ENCODE data around the gene OR52M1. TPM values are rescaled to one million over a fixed set of nuclear protein-coding genes. Genes with fewer than 3 reads are reported as not detected.

The OR52M1 gene
- total RNA-seq, 1 experiment from 2014 or later: not detected

GRCh38 chr11:4551346-4551979 is 6.5 kb downstream of the OR52M1 start:
- Histone ChIP-seq H3K36me3 (no peaks in the 10 kb centered on the region), H3K4me3 (no peak overlapping the region), H3K27me3 (no peaks in the 10 kb centered on the region), H3K9me3 (no peaks in the 10 kb centered on the region)
- DNase-seq: no peak

- H3K27me3 ChIP-seq: no peaks in the 10 kb centered on the region
- no peak overlapping the region for H3K4me3 ChIP-seq
- DNase-seq: no peak
- H3K9me3 ChIP-seq: no peaks in the 10 kb centered on the region
- no peaks in the 10 kb centered on the region for H3K36me3 ChIP-seq
These were observed 14.8 kb downstream of the OR52M1 start for GRCh38 chr11:4559527-4560440.

DNA sequence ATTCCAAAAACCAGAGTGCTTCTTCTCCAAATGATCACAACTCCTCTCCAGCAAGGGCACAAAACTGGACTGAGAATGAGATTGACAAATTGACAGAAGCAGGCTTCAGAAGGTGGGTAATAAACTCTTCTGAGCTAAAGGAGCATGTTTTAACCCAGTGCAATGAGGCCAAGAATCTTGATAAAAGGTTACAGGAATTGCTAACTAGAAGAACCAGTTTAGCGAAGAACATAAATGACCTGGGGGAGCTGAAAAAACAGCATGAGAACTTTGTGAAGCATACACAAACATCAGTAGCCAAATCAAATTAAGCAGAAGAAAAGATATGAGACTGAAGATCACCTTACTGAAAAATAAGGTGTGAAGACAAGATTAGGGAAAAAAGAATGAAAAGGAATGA is 15.5 kb downstream of the OR52M1 start:
- no peaks in the 10 kb centered on the region for H3K9me3 ChIP-seq
- H3K36me3 ChIP-seq: no peaks in the 10 kb centered on the region
- no peaks in the 10 kb centered on the region for H3K27me3 ChIP-seq
- H3K4me3 ChIP-seq: no peak overlapping the region
- no peak for DNase-seq

- no peaks in the 10 kb centered on the region for H3K27me3 ChIP-seq
- H3K36me3 ChIP-seq: no peaks in the 10 kb centered on the region
- H3K9me3 ChIP-seq: no peaks in the 10 kb centered on the region
- H3K4me3 ChIP-seq: no peak overlapping the region
- DNase-seq: no peak
These were observed 20.4 kb downstream of the OR52M1 start for GRCh38 chr11:4565371-4565770.

GRCh38 chr11:4569075-4569474 is 24.1 kb downstream of the OR52M1 start:
- no peaks in the 10 kb centered on the region for H3K27me3 ChIP-seq
- H3K4me3 ChIP-seq: no peak overlapping the region
- no peaks in the 10 kb centered on the region for H3K36me3 ChIP-seq
- H3K9me3 ChIP-seq: no peaks in the 10 kb centered on the region
- DNase-seq: no peak

DNA sequence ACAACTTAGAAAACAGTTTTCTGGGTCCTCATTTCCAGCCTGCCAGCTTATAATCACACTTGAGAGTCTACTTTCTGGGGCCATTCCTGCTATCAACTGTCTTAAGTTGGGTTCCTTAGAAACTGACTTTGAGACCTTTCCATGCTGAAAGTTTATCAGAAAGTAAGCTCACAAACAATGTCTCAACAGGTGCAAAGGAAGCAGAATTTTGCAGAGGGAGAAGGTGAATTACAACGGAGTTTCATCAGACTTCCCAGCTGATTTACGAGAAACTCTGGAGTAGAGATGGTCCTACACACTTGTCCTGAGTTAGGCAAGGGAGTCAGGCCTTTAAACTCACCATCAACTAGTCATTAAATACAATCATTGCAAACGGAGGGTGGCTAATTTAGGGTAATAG is 31.9 kb downstream of the OR52M1 start:
- H3K36me3 ChIP-seq: no peaks in the 10 kb centered on the region
- no peak overlapping the region for H3K4me3 ChIP-seq
- H3K9me3 ChIP-seq: no peaks in the 10 kb centered on the region
- no peaks in the 10 kb centered on the region for H3K27me3 ChIP-seq
- DNase-seq: no peak

GRCh38 chr11:4577761-4578160 is 32.8 kb downstream of the OR52M1 start:
- Histone ChIP-seq H3K27me3 (no peaks in the 10 kb centered on the region), H3K9me3 (no peaks in the 10 kb centered on the region), H3K36me3 (no peaks in the 10 kb centered on the region), H3K4me3 (no peak overlapping the region)
- DNase-seq: no peak

DNA sequence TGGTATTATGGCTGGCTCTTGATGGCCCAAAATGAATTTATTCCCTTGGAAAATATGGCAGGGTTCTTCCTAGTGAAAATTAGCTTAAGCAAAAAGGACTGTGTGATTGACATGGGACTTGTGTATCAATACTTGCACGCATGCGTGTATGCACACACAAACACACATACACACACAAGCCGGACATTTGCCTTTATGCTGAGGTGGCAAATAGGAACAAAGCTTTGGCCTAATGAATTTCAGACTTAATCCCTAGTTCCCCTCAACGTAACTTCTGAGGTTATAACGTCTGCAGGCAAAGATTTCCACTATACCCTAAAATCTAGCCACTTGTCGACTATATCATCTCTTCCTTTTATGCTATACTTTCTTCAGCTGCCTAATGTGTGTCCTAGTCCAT is 33.6 kb downstream of the OR52M1 start:
- Histone ChIP-seq H3K4me3 (no peak overlapping the region), H3K9me3 (no peaks in the 10 kb centered on the region), H3K36me3 (no peaks in the 10 kb centered on the region), H3K27me3 (no peaks in the 10 kb centered on the region)
- DNase-seq: no peak

DNA sequence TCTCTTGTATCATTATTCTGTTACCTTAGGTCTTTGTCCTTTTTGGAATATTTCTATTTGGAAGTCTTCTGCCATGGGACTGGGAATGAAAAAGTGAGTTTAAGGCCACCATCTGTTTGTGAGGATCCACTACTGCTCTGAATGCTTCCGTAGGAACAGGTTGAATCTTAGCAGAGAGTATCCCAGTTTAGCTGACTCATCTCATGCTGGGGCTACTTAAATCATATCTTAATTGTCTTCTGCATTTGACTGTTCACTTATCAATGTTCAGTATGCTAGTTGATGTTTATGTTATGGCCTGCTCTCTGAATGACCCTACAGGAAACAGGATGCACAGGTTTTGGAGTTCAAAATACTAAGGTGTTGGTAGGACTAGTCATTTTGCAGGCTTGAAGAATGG is 35.1 kb downstream of the OR52M1 start:
- Histone ChIP-seq H3K4me3 (no peak overlapping the region), H3K27me3 (no peaks in the 10 kb centered on the region), H3K9me3 (no peaks in the 10 kb centered on the region), H3K36me3 (no peaks in the 10 kb centered on the region)
- DNase-seq: no peak

- Histone ChIP-seq H3K9me3 (no peaks in the 10 kb centered on the region), H3K27me3 (no peaks in the 10 kb centered on the region), H3K36me3 (no peaks in the 10 kb centered on the region), H3K4me3 (no peak within 1 kb of the TSS)
- DNase-seq: no peak
These were observed 36.5 kb downstream of the OR52M1 start, which contains the start of gene OR52I2 for GRCh38 chr11:4581443-4581842. Gene OR52I2 (plus strand): TSS chr11:4581743.

DNA sequence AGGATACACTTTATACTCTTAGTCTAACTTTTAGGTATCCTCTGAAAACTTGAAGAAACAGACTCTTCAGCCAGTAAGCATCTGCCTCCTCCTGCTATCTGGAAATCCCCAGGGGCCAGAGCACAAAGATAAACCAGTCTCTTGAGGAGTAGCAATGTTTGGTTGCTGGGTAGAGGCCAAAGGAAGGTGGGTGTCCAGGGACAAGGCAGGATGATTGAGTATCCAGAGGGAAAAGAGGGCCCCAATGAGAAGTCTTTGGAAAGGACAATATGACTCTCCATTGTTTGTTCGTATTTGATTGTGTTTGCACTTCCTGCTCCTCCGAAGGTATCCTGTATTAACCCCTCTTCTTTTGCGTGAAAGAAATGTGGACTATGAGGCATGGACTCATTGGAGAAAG is 44.0 kb downstream of the OR52M1 start:
- no peak for DNase-seq
- Histone ChIP-seq H3K9me3 (no peaks in the 10 kb centered on the region), H3K4me3 (no peak overlapping the region), H3K36me3 (no peaks in the 10 kb centered on the region), H3K27me3 (no peaks in the 10 kb centered on the region)

- H3K27me3 ChIP-seq: no peaks in the 10 kb centered on the region
- no peaks in the 10 kb centered on the region for H3K36me3 ChIP-seq
- DNase-seq: no peak
- H3K4me3 ChIP-seq: no peak within 1 kb of the TSS
- no peaks in the 10 kb centered on the region for H3K9me3 ChIP-seq
These were observed 48.7 kb downstream of the OR52M1 start, which contains the start of gene OR52I1 for GRCh38 chr11:4593739-4594138. Gene OR52I1 (plus strand): TSS chr11:4594039. CDS start chr11:4594039, 0 bp downstream.

Other genes starting within 250 kb of the OR52M1 start
- not detected in 2 replicates for gene OR52B4, start 176.8 kb upstream of the OR52M1 start, total RNA-seq (2014; rRNA removed; shearing (Covaris generic); ENCODE audit: low replicate concordance)
- gene TRIM21, start 151.5 kb upstream of the OR52M1 start, total RNA-seq (2014; rRNA removed; shearing (Covaris generic); ENCODE audit: low replicate concordance): 13.7 and 24.8 TPM in 2 replicates
- gene OR52K2, start 95.9 kb upstream of the OR52M1 start, total RNA-seq (2014; rRNA removed; shearing (Covaris generic); ENCODE audit: low replicate concordance): not detected in 2 replicates
- gene OR52K1, start 62.5 kb upstream of the OR52M1 start, total RNA-seq (2014; rRNA removed; shearing (Covaris generic); ENCODE audit: low replicate concordance): not detected in 2 replicates
- gene OR52I2, start 36.6 kb downstream of the OR52M1 start, total RNA-seq (2014; rRNA removed; shearing (Covaris generic); ENCODE audit: low replicate concordance): not detected in 2 replicates
- gene OR52I1, start 48.8 kb downstream of the OR52M1 start, total RNA-seq (2014; rRNA removed; shearing (Covaris generic); ENCODE audit: low replicate concordance): not detected in 2 replicates
- 6.2 and 9.9 TPM in 2 replicates for gene TRIM68, start 63.0 kb downstream of the OR52M1 start, total RNA-seq (2014; rRNA removed; shearing (Covaris generic); ENCODE audit: low replicate concordance)
- not detected in 2 replicates for gene OR51D1, start 92.3 kb downstream of the OR52M1 start, total RNA-seq (2014; rRNA removed; shearing (Covaris generic); ENCODE audit: low replicate concordance)
- not detected in 2 replicates for gene OR51E1, start 98.8 kb downstream of the OR52M1 start, total RNA-seq (2014; rRNA removed; shearing (Covaris generic); ENCODE audit: low replicate concordance)
- gene OR51E2, start 152.7 kb downstream of the OR52M1 start, total RNA-seq (2014; rRNA removed; shearing (Covaris generic); ENCODE audit: low replicate concordance): 0.23 and 3.5 TPM in 2 replicates
- gene MMP26, start 159.6 kb downstream of the OR52M1 start, total RNA-seq (2014; rRNA removed; shearing (Covaris generic); ENCODE audit: low replicate concordance): 0.43 TPM in 1 of 2 replicates, not detected in the other
- not detected in 2 replicates for gene OR51F1, start 224.7 kb downstream of the OR52M1 start, total RNA-seq (2014; rRNA removed; shearing (Covaris generic); ENCODE audit: low replicate concordance)

All from MG63 (cell line).